Smooth muscle cell (in vitro differentiated cells): ENCODE data around the gene CABP4. TPM values are rescaled to one million over a fixed set of nuclear protein-coding genes. Genes with fewer than 3 reads are reported as not detected.

ENCODE experiments used
- DNase-seq: peaks from one replicate; lab custom pipeline; 2025; ENCODE audit not compliant: unreplicated experiment; lab: John Stamatoyannopoulos, UW
- H2AFZ ChIP-seq: fragments of 200-600 bp; sonication (generic); 2 replicates; pipeline ENCODE4 v1.6.0; 2016; ENCODE audit warnings: antibody characterized with exemption, low read depth, mild to moderate bottlenecking
- H3F3A ChIP-seq: fragments of 200-600 bp; sonication (generic); 2 replicates; pipeline ENCODE4 v1.6.0; 2017; ENCODE audit warnings: antibody characterized with exemption, low read depth
- H3K27ac ChIP-seq: fragments of 200-600 bp; sonication (generic); 2 replicates; pipeline ENCODE4 v1.5.1; 2016; ENCODE audit warnings: low read depth, mild to moderate bottlenecking
- H3K27me3 ChIP-seq: fragments of 200-600 bp; sonication (generic); 2 replicates; pipeline ENCODE4 v1.6.1; 2016; ENCODE audit warnings: low read depth, mild to moderate bottlenecking
- H3K36me3 ChIP-seq: fragments of 200-600 bp; sonication (generic); 2 replicates; pipeline ENCODE4 v1.5.1; 2016; ENCODE audit warnings: low read depth
- H3K4me1 ChIP-seq: fragments of 200-600 bp; sonication (generic); 2 replicates; pipeline ENCODE4 v1.5.1; 2016; ENCODE audit warnings: low read depth
- H3K4me2 ChIP-seq: fragments of 200-600 bp; sonication (generic); 2 replicates; pipeline ENCODE4 v1.6.0; 2016; ENCODE audit warnings: mild to moderate bottlenecking
- H3K4me3 ChIP-seq: fragments of 200-600 bp; sonication (generic); 2 replicates; pipeline ENCODE4 v1.5.1; 2016; ENCODE audit warnings: mild to moderate bottlenecking
- H3K79me2 ChIP-seq: fragments of 200-600 bp; sonication (generic); 2 replicates; pipeline ENCODE4 v1.6.0; 2016; ENCODE audit warnings: low read depth, mild to moderate bottlenecking
- H3K9ac ChIP-seq: fragments of 200-600 bp; sonication (generic); 2 replicates; pipeline ENCODE4 v1.6.0; 2016; ENCODE audit warnings: low read depth
- H3K9me3 ChIP-seq: fragments of 200-600 bp; sonication (generic); replicated peaks from 2 replicates; pipeline ENCODE4 v1.5.1; 2016; ENCODE audit warnings: low read depth
- H4K20me1 ChIP-seq: fragments of 200-600 bp; sonication (generic); 2 replicates; pipeline ENCODE4 v1.6.0; 2016; ENCODE audit warnings: low read depth
- CTCF ChIP-seq: fragments of 200-600 bp; sonication (generic); IDR thresholded peaks from 2 replicates; pipeline ENCODE4 v1.5.1; 2017; ENCODE audit warnings: borderline replicate concordance, mild to moderate bottlenecking, antibody characterized with exemption; ENCODE audit not compliant: insufficient read depth, poor library complexity, severe bottlenecking
- WGBS: methylation state at CpG from one replicate; pipeline ENCODE4 v1.1.7; 2016; ENCODE audit warnings: low lambda C conversion rate; 5-methylcytosine and 5-hydroxymethylcytosine counted together
- polyA plus RNA-seq: library from polyadenylated mRNA; unstranded; fragments of >200 nt; fragmentation: Nextera tagmentation; extraction: Ambion mirVana; gene quantifications from 2 replicates; pipeline ENCODE4 v1.2.1, GENCODE V29; 2016
- total RNA-seq: library from RNA; depleted of rRNA; stranded (reverse); fragments of >200 nt; gene quantifications from 2 replicates; pipeline ENCODE4 v1.2.3, GENCODE V29; 2014

CABP4 gene
- total and polyA plus RNA-seq, 2 experiments from 2014 or later = not detected

DNA sequence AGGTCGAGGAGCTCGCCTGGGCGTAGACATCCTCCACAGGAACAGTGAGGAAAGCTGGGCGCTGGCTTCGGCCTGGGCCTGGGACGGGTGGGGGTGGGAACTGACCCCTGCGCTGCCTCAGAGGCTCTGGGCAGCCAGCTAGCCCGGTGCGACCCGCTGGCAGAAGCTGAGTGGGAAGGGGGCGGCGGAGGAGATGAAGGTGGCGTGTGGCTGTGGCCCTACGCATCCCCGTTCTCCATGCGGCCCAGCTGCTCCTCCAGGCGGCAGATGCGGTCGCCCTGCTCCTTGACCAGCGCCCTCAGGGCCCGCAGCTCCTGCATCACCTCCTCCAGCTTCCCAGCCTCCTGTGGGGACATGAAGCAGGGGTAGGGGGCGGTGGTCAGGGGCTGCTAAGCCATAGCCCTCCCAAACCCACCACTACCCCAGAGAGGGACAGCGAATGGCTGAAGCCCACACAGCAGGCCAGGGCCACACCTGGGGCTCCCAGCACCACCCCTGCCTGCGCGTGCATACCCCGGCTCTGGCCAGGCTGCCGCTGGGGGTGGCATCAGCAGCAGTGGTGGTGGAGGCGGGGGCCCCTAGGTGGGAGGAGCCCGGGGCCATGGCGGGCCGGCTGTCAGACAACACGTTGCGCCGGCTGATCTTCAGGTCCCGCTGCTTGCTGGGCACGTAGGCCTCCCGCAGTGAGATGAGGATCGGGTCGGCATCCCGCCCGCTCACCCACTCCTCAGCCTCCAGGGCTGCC, 16.8 kb upstream of the CABP4 start:
- no peaks in the 10 kb centered on the region for H3F3A ChIP-seq
- no peak overlapping the region for H2AFZ ChIP-seq
- H3K36me3 ChIP-seq = no peaks in the 10 kb centered on the region
- H3K27ac ChIP-seq = no peak overlapping the region
- H3K4me3 ChIP-seq = no peak overlapping the region
- no peaks in the 10 kb centered on the region for H4K20me1 ChIP-seq
- H3K79me2 ChIP-seq = peaks cover 5% of the 10 kb centered on the region
- no peak overlapping the region for H3K4me2 ChIP-seq
- no peaks in the 10 kb centered on the region for H3K9me3 ChIP-seq
- TF ChIP-seq CTCF = no peak
- no peaks in the 10 kb centered on the region for H3K4me1 ChIP-seq
- 91% methylated on average over 19 of the region's 41 CpGs for WGBS
- no peaks in the 10 kb centered on the region for H3K27me3 ChIP-seq
- H3K9ac ChIP-seq = no peak overlapping the region
- DNase-seq = no peak

GRCh38 chr11:67439321-67440228, 15.6 kb upstream of the CABP4 start:
- H3K4me3 ChIP-seq = no peak overlapping the region
- peaks cover 5% of the 10 kb centered on the region for H3K79me2 ChIP-seq
- no peaks in the 10 kb centered on the region for H4K20me1 ChIP-seq
- no peak overlapping the region for H3K9ac ChIP-seq
- no peak for TF ChIP-seq CTCF
- H3K4me1 ChIP-seq = no peaks in the 10 kb centered on the region
- 93% methylated on average over 30 of the region's 31 CpGs for WGBS
- no peaks in the 10 kb centered on the region for H3F3A ChIP-seq
- no peaks in the 10 kb centered on the region for H3K36me3 ChIP-seq
- H3K27me3 ChIP-seq = no peaks in the 10 kb centered on the region
- no peak overlapping the region for H3K4me2 ChIP-seq
- no peak for DNase-seq
- no peaks in the 10 kb centered on the region for H3K9me3 ChIP-seq
- no peak overlapping the region for H3K27ac ChIP-seq
- no peak overlapping the region for H2AFZ ChIP-seq

DNA sequence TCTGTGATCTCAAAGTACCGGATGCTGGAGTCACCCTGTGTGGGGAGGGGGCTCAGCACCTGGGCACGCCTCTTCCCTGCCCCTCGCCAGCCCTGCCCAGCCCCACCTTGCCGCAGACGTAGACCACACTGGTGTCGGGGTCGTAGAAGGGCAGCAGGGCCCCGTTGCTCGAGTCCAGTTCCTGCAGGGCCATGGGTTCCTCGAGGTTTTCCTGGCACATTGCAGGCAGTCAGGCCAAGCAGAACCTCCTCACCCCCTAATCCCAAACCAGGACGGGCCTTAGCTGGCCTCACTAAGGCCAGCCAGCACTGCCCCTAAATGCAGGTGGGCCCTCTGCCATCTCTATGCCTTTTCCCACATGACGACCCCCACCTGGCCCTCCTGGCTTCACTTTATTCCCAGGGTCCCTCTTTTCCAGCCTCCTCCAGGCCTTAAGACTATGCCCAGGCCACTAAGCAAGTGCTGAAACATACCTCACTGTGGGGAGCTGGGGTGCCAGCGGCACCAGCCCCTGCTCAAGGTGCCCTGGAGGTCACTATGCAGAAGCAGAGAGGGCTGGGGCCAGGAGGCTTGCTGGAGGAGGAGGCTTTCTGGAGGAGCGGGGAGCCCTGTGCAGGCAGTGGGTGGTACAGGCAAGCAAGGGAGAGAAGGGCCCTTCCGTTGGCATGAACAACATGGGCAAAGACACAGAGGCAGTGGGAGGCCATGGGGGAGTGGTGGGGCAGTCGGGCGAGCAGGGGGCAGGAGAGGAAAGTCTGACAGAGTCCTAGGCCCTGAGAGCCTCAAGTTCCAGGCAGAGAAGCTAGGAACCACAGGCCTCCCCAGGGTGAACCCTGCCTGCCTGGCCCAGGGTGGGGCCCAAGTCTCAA, 14.7 kb upstream of the CABP4 start:
- Histone ChIP-seq H3K36me3 (no peaks in the 10 kb centered on the region), H3F3A (no peaks in the 10 kb centered on the region), H4K20me1 (no peaks in the 10 kb centered on the region), H3K27ac (no peak overlapping the region), H3K4me3 (no peak overlapping the region), H3K79me2 (peaks cover 5% of the 10 kb centered on the region), H2AFZ (no peak overlapping the region), H3K4me2 (no peak overlapping the region), H3K9ac (no peak overlapping the region), H3K4me1 (no peaks in the 10 kb centered on the region), H3K27me3 (no peaks in the 10 kb centered on the region), H3K9me3 (no peaks in the 10 kb centered on the region)
- 97% methylated on average over 15 of the region's 17 CpGs for WGBS
- TF ChIP-seq CTCF = no peak
- no peak for DNase-seq
